Measurements from ENCODE around the gene MEGF9. TPM values are rescaled to one million over a fixed set of nuclear protein-coding genes. Genes with fewer than 3 reads are reported as not detected.

MEGF9 gene
- total and polyA plus RNA-seq, 2 of the 13 experiments (the other 11 are each of a cell fraction or from before 2014, with no cell fraction given), result 3.1 to 3.3 TPM

DNA sequence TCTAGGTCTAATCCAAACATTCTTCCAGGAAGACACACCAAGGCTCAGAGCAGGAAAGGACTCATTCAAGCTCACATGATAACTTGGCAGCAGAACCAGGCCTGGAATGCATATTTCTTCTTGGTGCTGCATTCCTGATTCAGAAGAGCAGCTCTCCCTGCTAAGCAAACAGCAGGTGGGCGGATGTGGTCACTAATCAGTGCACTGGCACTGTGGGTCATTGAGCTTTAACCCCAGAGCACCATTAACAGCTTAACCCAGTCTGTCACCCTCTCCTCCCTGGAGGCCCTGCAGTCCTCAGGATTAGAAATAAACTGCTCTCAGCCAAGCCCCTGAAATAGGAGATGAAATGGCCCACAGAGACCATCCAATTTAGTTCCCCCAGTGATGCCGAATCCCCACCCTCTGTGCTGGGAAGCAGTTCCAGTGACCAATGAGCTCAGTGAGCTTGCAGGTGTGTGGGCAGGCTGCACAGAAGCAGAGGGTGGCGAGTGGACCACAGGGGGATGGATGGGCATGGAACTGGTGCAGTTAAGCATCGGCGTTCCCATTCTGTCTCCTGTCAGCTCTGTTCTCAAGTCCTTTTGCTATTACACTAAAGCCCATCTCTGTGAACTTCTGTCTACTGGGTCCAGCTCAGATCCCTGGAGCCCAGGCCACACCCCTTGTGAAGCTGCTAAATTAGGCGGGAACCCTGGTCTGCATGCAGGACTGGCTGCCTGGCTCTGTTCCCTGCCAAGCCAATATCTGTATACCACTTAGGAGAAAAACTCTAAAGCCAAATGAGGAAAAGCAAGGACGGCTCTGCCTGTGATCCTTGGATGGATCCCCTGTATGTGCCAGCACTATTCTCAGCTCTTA, 16.6 kb upstream of the MEGF9 start (continued):
- TF ChIP-seq, protein P1, sequence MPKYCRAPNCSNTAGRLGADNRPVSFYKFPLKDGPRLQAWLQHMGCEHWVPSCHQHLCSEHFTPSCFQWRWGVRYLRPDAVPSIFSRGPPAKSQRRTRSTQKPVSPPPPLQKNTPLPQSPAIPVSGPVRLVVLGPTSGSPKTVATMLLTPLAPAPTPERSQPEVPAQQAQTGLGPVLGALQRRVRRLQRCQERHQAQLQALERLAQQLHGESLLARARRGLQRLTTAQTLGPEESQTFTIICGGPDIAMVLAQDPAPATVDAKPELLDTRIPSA (CRISPR knock-in tag; IDR thresholded peaks at IDR 0.05; ENCODE audit: borderline replicate concordance), result no peak
- no peak for TF ChIP-seq GTF3A (CRISPR knock-in tag; conservative IDR thresholded peaks at IDR 0.05)
- TF ChIP-seq, protein P2, sequence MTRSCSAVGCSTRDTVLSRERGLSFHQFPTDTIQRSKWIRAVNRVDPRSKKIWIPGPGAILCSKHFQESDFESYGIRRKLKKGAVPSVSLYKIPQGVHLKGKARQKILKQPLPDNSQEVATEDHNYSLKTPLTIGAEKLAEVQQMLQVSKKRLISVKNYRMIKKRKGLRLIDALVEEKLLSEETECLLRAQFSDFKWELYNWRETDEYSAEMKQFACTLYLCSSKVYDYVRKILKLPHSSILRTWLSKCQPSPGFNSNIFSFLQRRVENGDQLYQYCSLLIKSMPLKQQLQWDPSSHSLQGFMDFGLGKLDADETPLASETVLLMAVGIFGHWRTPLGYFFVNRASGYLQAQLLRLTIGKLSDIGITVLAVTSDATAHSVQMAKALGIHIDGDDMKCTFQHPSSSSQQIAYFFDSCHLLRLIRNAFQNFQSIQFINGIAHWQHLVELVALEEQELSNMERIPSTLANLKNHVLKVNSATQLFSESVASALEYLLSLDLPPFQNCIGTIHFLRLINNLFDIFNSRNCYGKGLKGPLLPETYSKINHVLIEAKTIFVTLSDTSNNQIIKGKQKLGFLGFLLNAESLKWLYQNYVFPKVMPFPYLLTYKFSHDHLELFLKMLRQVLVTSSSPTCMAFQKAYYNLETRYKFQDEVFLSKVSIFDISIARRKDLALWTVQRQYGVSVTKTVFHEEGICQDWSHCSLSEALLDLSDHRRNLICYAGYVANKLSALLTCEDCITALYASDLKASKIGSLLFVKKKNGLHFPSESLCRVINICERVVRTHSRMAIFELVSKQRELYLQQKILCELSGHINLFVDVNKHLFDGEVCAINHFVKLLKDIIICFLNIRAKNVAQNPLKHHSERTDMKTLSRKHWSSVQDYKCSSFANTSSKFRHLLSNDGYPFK (CRISPR knock-in tag; IDR thresholded peaks at IDR 0.05; ENCODE audit: borderline replicate concordance), result no peak
- TF ChIP-seq IRX3 (CRISPR knock-in tag; IDR thresholded peaks at IDR 0.05; ENCODE audit: borderline replicate concordance, low read depth), result no peak
- no peak for TF ChIP-seq ZNF510 (CRISPR knock-in tag; IDR thresholded peaks at IDR 0.05; ENCODE audit: low read depth)
- no peak for TF ChIP-seq PCBP1 (IDR thresholded peaks at IDR 0.05; ENCODE audit: borderline replicate concordance, low read depth, low read length)
- TF ChIP-seq HNF4A (CRISPR knock-in tag; IDR thresholded peaks at IDR 0.05), result peak; percentile 97
- TF ChIP-seq NR2F2 (IDR thresholded peaks at IDR 0.05; ENCODE audit: borderline replicate concordance, low read depth), result peak; percentile 92
- no peak for TF ChIP-seq FOXK1 (CRISPR knock-in tag; IDR thresholded peaks at IDR 0.05; ENCODE audit: borderline replicate concordance, low read depth)
- no peak for TF ChIP-seq HOXA5 (CRISPR knock-in tag; IDR thresholded peaks at IDR 0.05)
- TF ChIP-seq MIER3 (CRISPR knock-in tag; IDR thresholded peaks at IDR 0.05; ENCODE audit: borderline replicate concordance), result peak; percentile 28; the same call in 1 of the 2 replicates
- peak; percentile 31 for TF ChIP-seq PHF5A (CRISPR knock-in tag; IDR thresholded peaks at IDR 0.05; ENCODE audit: low read depth, unreplicated experiment)
- TF ChIP-seq, protein P3, sequence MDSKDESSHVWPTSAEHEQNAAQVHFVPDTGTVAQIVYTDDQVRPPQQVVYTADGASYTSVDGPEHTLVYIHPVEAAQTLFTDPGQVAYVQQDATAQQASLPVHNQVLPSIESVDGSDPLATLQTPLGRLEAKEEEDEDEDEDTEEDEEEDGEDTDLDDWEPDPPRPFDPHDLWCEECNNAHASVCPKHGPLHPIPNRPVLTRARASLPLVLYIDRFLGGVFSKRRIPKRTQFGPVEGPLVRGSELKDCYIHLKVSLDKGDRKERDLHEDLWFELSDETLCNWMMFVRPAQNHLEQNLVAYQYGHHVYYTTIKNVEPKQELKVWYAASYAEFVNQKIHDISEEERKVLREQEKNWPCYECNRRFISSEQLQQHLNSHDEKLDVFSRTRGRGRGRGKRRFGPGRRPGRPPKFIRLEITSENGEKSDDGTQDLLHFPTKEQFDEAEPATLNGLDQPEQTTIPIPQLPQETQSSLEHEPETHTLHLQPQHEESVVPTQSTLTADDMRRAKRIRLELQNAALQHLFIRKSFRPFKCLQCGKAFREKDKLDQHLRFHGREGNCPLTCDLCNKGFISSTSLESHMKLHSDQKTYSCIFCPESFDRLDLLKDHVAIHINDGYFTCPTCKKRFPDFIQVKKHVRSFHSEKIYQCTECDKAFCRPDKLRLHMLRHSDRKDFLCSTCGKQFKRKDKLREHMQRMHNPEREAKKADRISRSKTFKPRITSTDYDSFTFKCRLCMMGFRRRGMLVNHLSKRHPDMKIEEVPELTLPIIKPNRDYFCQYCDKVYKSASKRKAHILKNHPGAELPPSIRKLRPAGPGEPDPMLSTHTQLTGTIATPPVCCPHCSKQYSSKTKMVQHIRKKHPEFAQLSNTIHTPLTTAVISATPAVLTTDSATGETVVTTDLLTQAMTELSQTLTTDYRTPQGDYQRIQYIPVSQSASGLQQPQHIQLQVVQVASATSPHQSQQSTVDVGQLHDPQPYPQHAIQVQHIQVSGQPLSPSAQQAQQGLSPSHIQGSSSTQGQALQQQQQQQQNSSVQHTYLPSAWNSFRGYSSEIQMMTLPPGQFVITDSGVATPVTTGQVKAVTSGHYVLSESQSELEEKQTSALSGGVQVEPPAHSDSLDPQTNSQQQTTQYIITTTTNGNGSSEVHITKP (CRISPR knock-in tag; IDR thresholded peaks at IDR 0.05; ENCODE audit: low read depth), result 0 out of 2 replicates have a peak, but pooled peaks have one; percentile 28
- no peak for TF ChIP-seq KLF6 (CRISPR knock-in tag; IDR thresholded peaks at IDR 0.05)
- peak; percentile 99 for TF ChIP-seq HMG20B (CRISPR knock-in tag; conservative IDR thresholded peaks at IDR 0.05)
- TF ChIP-seq, protein P4, sequence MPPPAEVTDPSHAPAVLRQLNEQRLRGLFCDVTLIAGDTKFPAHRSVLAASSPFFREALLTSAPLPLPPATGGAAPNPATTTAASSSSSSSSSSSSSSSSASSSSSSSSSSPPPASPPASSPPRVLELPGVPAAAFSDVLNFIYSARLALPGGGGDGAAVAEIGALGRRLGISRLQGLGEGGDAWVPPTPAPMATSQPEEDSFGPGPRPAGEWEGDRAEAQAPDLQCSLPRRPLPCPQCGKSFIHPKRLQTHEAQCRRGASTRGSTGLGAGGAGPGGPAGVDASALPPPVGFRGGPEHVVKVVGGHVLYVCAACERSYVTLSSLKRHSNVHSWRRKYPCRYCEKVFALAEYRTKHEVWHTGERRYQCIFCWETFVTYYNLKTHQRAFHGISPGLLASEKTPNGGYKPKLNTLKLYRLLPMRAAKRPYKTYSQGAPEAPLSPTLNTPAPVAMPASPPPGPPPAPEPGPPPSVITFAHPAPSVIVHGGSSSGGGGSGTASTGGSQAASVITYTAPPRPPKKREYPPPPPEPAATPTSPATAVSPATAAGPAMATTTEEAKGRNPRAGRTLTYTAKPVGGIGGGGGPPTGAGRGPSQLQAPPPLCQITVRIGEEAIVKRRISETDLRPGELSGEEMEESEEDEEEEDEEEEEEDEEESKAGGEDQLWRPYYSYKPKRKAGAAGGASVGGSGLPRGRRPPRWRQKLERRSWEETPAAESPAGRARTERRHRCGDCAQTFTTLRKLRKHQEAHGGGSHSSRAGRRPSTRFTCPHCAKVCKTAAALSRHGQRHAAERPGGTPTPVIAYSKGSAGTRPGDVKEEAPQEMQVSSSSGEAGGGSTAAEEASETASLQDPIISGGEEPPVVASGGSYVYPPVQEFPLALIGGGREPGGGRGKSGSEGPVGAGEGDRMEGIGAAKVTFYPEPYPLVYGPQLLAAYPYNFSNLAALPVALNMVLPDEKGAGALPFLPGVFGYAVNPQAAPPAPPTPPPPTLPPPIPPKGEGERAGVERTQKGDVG (CRISPR knock-in tag; IDR thresholded peaks at IDR 0.05; ENCODE audit: borderline replicate concordance), result no peak
- no peak for TF ChIP-seq KDM2A (CRISPR knock-in tag; IDR thresholded peaks at IDR 0.05; ENCODE audit: borderline replicate concordance, low read depth)
- peak; percentile 52; the same call in 1 of the 2 replicates for TF ChIP-seq NR1H2 (CRISPR knock-in tag; IDR thresholded peaks at IDR 0.05; ENCODE audit: borderline replicate concordance, low read depth)
